SIG-M5 treated with dmso at 0.1 percent for 504 hours (cell line): Measurements from ENCODE around the gene KHDC4.
"Not testable (repeated sequence)": the region's sequence is repeated elsewhere in the genome, so short reads cannot be mapped to it uniquely, and the experiment has no call there.

Source experiments
- DNase-seq: peaks from one replicate; lab custom pipeline; 2025; ENCODE audit not compliant: unreplicated experiment; lab: John Stamatoyannopoulos, UW

The KHDC4 gene

DNA sequence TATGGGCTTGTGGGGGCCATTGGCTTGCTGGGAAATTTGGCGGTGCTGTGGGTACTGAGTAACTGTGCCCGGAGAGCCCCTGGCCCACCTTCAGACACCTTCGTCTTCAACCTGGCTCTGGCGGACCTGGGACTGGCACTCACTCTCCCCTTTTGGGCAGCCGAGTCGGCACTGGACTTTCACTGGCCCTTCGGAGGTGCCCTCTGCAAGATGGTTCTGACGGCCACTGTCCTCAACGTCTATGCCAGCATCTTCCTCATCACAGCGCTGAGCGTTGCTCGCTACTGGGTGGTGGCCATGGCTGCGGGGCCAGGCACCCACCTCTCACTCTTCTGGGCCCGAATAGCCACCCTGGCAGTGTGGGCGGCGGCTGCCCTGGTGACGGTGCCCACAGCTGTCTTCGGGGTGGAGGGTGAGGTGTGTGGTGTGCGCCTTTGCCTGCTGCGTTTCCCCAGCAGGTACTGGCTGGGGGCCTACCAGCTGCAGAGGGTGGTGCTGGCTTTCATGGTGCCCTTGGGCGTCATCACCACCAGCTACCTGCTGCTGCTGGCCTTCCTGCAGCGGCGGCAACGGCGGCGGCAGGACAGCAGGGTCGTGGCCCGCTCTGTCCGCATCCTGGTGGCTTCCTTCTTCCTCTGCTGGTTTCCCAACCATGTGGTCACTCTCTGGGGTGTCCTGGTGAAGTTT, 7.8 kb upstream of the KHDC4 start:
- DNase-seq: no peak

DNA sequence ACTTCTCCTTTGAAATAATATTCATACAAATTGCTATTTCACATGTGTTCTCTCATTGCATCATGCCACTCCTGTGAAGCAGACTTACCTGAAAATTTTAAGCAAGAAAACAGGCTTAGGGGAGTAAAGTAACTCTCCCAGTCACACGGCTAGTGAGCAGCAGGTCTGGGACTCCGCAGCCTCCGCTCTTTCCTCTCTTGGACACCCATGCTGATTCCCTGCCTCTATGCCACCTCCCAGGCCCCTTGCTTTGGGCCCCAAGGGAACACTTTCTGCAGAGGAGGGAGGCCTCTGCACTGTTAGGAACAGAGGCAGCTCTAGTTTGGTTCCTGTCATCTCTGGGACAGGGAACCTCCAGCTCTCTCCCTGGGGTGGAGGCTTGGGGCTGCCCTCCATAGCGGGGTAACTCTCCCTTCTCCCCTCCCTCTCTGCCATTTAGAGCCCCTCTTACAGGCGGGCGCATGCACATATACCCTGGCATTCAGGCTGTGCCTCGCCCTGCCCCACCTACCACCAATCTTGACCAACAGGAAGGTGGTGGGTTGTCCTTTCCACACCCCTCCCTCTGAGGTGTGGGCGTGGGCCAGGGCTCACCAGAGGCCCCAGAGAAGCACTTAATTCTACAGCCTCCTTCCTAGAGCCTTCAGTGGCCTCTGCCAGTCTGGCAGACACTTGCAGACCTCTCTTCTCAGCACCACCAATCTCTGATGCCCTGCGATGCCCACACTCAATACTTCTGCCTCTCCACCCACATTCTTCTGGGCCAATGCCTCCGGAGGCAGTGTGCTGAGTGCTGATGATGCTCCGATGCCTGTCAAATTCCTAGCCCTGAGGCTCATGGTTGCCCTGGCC, 7.0 kb upstream of the KHDC4 start, which contains the start of gene RXFP4:
TSS of gene RXFP4 (plus strand) at position 646 of the 852 bp plus-strand sequence. CDS start at position 718, 72 bp downstream.
- peak; percentile 51 for DNase-seq

DNA sequence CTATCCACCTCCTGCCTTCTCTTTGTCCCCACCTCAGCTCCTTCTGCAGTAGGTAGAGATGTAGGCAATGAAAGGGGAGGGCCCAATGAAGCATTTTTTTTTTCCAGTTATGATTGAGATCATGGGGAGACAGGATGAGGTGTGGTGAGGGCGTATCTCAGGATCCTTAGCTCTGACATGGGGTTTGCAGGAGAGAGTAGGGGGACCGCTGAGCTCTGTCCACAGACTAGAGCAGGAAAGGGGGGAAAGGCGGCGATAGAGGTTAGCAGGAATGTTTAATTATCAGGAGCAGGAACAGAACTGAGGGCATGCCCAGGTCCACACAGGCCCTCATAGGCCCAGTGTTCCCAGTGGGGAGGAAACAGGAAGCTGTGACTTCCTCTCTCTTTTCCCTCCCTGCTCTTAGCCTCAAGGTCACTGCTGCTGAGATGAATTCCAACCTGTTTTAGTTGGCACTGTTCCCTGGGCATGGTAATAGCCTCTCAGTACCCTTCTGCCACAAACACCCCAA, 6.3 kb upstream of the KHDC4 start:
- DNase-seq: peak; percentile 51

DNA sequence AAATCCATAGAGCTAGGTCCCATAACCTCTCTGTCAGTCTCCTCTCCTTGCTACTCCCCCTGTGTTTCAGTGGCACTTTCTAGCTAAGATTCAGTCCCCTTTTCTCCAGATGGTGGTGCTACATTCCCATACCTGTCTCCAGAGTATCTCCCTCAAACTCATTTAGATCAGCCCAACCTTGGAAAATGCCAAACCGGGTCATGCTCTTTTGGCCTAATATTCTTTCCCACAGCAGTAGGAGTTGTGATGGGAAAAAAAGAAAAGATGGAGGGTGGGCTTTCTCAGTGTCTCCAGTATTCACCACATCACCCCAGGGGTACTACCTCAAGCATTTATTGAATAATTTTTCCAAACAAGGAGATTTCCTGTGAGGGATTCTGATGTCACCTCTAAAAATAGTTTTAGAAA, 4.0 kb upstream of the KHDC4 start:
- peak; percentile 76 for DNase-seq

- no peak for DNase-seq
Measured at GRCh38 chr1:155934936-155935590, 850 bp upstream of the KHDC4 start.

DNA sequence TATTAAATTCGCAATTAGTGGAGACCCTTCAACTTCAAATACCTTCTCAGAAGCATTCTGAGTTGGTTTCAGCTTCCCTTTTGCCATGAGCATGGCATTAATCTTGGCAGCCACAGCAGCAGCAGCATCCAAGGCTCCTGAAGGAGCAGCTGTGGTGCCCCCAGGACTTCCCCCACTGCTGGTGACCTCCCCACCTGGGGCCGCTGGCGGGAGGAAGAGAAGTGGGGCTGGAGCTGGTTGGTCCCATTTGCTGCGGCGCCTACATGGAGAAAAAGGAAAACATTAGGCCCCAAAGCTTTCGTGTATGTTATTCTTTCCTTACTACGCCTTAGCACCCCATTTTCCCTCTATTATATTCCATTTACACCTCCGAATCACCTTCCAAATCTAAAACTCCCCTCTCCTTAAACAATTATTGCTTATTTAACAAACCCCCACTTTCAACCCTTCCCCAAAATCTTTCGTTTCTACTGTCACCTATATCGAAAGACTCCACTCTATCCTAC, 569 bp downstream of the KHDC4 start:
- DNase-seq: no peak

- DNase-seq: no peak
Measured at GRCh38 chr1:155932487-155932886, 1.7 kb downstream of the KHDC4 start.

DNA sequence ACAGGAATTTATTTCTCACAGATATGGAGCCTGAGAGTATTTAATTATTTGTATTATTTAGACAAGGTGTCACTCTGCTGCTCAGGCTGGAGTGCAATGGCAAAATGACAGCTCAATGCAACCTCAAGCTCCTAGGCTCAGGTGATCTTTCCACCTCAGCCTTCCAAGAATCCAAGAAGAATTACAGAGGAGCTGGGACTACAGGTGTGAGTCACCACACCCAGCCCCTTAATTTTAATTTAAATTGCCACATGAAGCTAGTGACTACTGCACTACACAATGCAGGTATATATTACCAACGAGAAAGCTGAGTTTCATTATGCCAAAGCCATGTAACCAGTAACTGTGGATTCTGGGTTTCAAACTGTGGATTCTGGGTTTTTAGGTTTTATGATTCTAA, 2.1 kb downstream of the KHDC4 start:
- no peak for DNase-seq

DNA sequence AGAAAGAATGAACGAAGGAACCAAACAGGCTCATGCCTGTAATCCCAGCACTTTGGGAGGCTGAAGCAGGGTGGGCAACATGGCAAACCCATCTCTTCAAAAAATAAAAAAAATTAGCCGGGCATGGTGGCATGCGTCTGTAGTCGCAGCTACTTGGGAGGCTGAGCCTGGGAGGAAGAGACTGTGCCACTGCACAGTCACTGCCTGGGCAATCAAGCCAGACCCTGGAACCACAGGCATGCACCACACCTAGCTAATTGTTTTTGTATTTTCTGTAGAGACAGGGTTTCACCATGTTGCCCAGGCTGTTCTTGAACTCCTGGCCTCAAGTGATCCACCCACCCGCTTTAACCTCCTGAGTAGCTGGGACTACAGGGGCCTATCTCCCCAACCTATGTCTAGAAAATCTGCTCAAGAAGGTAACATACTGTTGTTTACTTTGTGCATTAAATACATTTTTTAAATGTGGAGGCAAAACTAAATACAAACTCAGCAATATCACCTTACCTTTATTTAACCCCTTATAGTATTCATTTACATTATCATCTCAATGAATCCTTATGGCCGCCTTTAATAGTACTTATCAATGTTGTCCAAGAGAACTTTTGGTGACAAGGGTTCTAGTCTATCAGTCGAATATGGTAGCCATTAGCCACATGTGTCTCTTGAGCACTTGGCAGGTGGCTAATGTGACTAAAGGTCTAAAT, 2.7 kb downstream of the KHDC4 start:
- DNase-seq: no peak

- not testable (repeated sequence) for DNase-seq
Measured at GRCh38 chr1:155930725-155931124, 3.5 kb downstream of the KHDC4 start.

DNA sequence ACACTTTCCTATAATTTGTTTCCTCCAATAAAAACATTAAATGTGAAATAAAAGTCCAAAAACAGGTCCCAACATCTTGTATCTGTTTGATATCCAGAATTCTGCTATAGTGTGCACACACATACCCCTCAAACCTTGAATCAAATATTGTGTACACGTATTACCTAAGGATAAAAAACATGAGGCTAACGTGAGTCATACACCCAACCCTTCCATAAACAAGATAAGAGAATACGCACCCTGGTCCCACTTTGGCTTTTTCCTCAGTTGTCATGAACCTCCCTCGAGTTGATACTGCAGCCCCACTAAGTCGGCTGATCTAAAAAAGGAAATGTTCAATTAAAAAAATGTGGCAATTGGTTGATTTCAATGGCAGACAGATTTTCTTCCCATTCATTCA, 5.2 kb downstream of the KHDC4 start:
- DNase-seq: no peak

DNA sequence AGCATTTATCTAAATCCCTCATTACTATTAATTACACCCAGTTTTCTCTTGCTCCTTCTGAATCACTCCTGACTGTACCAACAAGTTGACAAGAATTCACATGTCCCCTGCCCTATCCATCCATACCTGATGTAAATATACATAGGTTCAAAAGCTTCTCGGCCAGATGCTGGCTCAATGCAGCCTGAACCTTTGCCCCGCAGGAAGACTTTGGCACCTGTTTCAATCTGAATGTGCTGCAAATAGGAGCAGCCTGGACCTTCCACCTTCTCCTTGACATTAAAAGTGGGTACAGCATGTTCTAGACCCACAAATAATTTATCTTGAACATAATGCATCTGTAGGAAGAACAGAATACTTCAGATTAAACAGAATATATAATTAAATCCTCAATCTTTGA, 8.7 kb downstream of the KHDC4 start:
- no peak for DNase-seq

DNA sequence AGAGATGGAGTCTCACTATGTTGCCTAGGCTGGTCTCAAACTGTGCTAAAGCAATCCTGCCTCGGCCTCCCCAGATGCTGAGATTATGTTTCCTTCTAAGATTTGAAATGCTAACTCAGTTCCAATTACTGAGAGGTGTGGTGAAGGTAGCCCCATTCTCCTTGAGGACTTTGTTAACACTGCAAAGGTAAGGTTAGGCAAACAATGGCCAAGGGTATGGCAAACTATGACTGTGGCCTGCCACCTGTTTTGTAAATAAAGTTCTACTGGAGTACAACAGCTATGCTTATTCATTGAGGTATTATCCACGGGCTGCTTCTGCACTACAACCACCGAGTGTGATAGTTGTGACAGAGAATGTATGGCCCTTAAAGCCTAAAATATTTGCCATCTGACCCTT, 13.5 kb downstream of the KHDC4 start:
- DNase-seq: no peak

- no peak for DNase-seq
Measured at GRCh38 chr1:155919801-155920200, 14.4 kb downstream of the KHDC4 start.

DNA sequence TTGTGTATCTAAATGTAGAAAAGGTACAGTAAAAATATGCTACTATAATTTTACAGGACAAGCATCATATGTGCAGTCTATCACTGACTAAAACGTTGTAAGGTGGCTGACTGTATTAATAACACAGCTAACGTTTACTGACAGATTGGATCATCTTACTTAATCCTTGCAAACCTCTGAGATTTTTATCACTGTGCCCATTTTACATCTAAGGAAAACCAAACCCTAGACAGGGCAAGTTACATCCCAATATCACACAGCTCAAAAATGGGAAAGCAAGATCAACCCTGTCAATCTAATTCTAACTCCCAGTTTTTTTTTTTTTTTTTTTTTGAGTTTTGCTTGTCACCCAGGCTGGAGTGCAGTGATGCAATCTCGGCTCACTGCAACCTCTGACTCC, 15.6 kb downstream of the KHDC4 start:
- DNase-seq: no peak

- no peak for DNase-seq
Measured at GRCh38 chr1:155913969-155914757, 20.1 kb downstream of the KHDC4 start.

GRCh38 chr1:155912056-155912536, 22.1 kb downstream of the KHDC4 start:
- no peak for DNase-seq

- DNase-seq: peak; percentile 80
Measured at GRCh38 chr1:155911156-155912055, 22.8 kb downstream of the KHDC4 start, which contains the start of gene RIT1. Gene RIT1, minus strand, starts transcription at chr1:155911349. Its CDS starts 588 bp downstream, at chr1:155910761.
